CD14-positive monocyte (primary cell): ENCODE data around the gene YKT6. TPM values are rescaled to one million over a fixed set of nuclear protein-coding genes. Genes with fewer than 3 reads are reported as not detected.

Experiments
- DNase-seq, 3 donors: peaks; one replicate each; pipeline ENCODE4 v3.0.0-alpha.2; 2011 to 2022
- H2AFZ ChIP-seq: 2 replicates; pipeline ENCODE4 v1.6.0; 2012; ENCODE audit warnings: mild to moderate bottlenecking, low read depth, low read length, inconsistent platforms; ENCODE audit not compliant: insufficient read depth, poor library complexity, severe bottlenecking
- H3K27ac ChIP-seq, 2 donors: 1 replicate in 1 of 2; 2 replicates in 1 of 2; pipeline ENCODE4 v1.5.1; 2012 to 2013; ENCODE audit warnings: low read length in 2 of 2, control low read depth in 1 of 2, inconsistent platforms in 1 of 2, low read depth in 1 of 2, mild to moderate bottlenecking in 1 of 2
- H3K27me3 ChIP-seq, 2 donors: one replicate each; pipeline versions ENCODE4 v1.6.0 to v1.6.1; 2011 to 2013; ENCODE audit warnings: low read length in 2 of 2; ENCODE audit not compliant: control insufficient read depth in 2 of 2, insufficient read depth in 2 of 2
- H3K36me3 ChIP-seq, 2 donors: replicated peaks in 1 of 2; 1 replicate in 1 of 2; 2 replicates in 1 of 2; pipeline versions ENCODE4 v1.5.1 to v1.6.1; 2012 to 2013; ENCODE audit warnings: low read length in 2 of 2, control low read depth in 1 of 2, inconsistent platforms in 1 of 2, mild to moderate bottlenecking in 1 of 2; ENCODE audit not compliant: insufficient read depth in 2 of 2, control insufficient read depth in 1 of 2
- H3K4me1 ChIP-seq, 2 donors: 1 replicate in 1 of 2; 2 replicates in 1 of 2; pipeline versions ENCODE4 v1.5.1 to v1.6.1; 2012 to 2013; ENCODE audit warnings: low read length in 2 of 2, control low read depth in 1 of 2, inconsistent platforms in 1 of 2, mild to moderate bottlenecking in 1 of 2, moderate library complexity in 1 of 2; ENCODE audit not compliant: insufficient read depth in 2 of 2, control insufficient read depth in 1 of 2
- H3K4me2 ChIP-seq: replicated peaks from 2 replicates; pipeline ENCODE3; 2012; ENCODE audit warnings: low read length, moderate library complexity, mild to moderate bottlenecking; ENCODE audit not compliant: poor library complexity, severe bottlenecking; ENCODE audit errors: extremely low read depth
- H3K4me3 ChIP-seq, 3 experiments: fragments of 200-600 bp in 1 of 3; sonication (generic) in 1 of 3; replicated peaks in 1 of 3; 1 replicate in 2 of 3; 2 replicates in 1 of 3; pipeline ENCODE4 v1.5.1; 2011 to 2013; ENCODE audit warnings: low read length in 3 of 3, mild to moderate bottlenecking in 3 of 3, control low read depth in 2 of 3, low read depth in 2 of 3, inconsistent platforms in 1 of 3, moderate library complexity in 1 of 3
- H3K79me2 ChIP-seq: 2 replicates; pipeline ENCODE4 v1.6.0; 2012; ENCODE audit warnings: mild to moderate bottlenecking, control low read depth, inconsistent platforms, low read length, moderate library complexity; ENCODE audit not compliant: insufficient read depth
- H3K9ac ChIP-seq: 2 replicates; pipeline ENCODE4 v1.6.0; 2017; ENCODE audit warnings: low read length, mild to moderate bottlenecking; ENCODE audit not compliant: insufficient read depth, poor library complexity, severe bottlenecking
- H3K9me3 ChIP-seq, 2 donors: replicated peaks in 1 of 2; 1 replicate in 1 of 2; 2 replicates in 1 of 2; pipeline versions ENCODE4 v1.5.1 to v1.6.1; 2012 to 2013; ENCODE audit warnings: low read length in 2 of 2, control low read depth in 1 of 2; ENCODE audit not compliant: control insufficient read depth in 1 of 2, insufficient read depth in 1 of 2
- H4K20me1 ChIP-seq: 2 replicates; pipeline ENCODE4 v1.6.0; 2012; ENCODE audit warnings: mild to moderate bottlenecking, low read length, control low read depth, moderate library complexity; ENCODE audit not compliant: insufficient read depth
- H3K27ac Mint-ChIP-seq, 7 donors: one replicate each; pipeline ENCODE4 v1.8.0; 2020; ENCODE audit warnings: mild to moderate bottlenecking in 7 of 7, mixed read lengths in 7 of 7, moderate library complexity in 6 of 7, inconsistent platforms in 2 of 7
- H3K27me3 Mint-ChIP-seq, 3 donors: one replicate each; pipeline ENCODE4 v1.8.0; 2021 to 2022; ENCODE audit warnings: low read depth in 3 of 3, mild to moderate bottlenecking in 3 of 3, mixed read lengths in 3 of 3, moderate library complexity in 3 of 3, inconsistent platforms in 1 of 3
- H3K36me3 Mint-ChIP-seq, 2 donors: one replicate each; pipeline ENCODE4 v1.8.0; 2020; ENCODE audit warnings: mixed read lengths in 2 of 2, inconsistent platforms in 1 of 2, mild to moderate bottlenecking in 1 of 2
- H3K4me1 Mint-ChIP-seq: one replicate; pipeline ENCODE4 v1.8.0; 2020; ENCODE audit warnings: mild to moderate bottlenecking, mixed read lengths
- H3K4me3 Mint-ChIP-seq, 2 donors: one replicate each; pipeline ENCODE4 v1.8.0; 2020; ENCODE audit warnings: mild to moderate bottlenecking in 2 of 2, mixed read lengths in 2 of 2, moderate library complexity in 1 of 2
- H3K9me3 Mint-ChIP-seq, 7 donors: one replicate each; pipeline ENCODE4 v1.8.0; 2020 to 2022; ENCODE audit warnings: mixed read lengths in 7 of 7, mild to moderate bottlenecking in 6 of 7, moderate library complexity in 6 of 7, inconsistent platforms in 2 of 7
- WGBS: methylation state at CpG from one replicate; pipeline ENCODE4 v1.1.5; 2013; ENCODE audit warnings: missing lambda C conversion rate; ENCODE audit not compliant: insufficient coverage; 5-methylcytosine and 5-hydroxymethylcytosine counted together
- intact Hi-C, 2 donors: fragments of 100-400 bp; cut with micrococcal nuclease; formaldehyde crosslinking; loops; one replicate each; pipeline versions ENCODE4 v1.15.0 to v1.15.1; 2023
- polyA plus RNA-seq, 3 donors: library from polyadenylated mRNA; depleted of rRNA in 1 of 3; unstranded in 2 of 3; stranded (reverse) in 1 of 3; fragments of 300-500 nt in 2 of 3; fragments of >200 nt in 1 of 3; fragmentation: Illumina TruSeq in 2 of 3; gene quantifications; 1 replicate in 2 of 3; 2 replicates in 1 of 3; pipeline ENCODE4 v1.2.3, GENCODE V29; 2012 to 2021
- TF ChIP-seq, protein P1 (sequence below): fragments of 200-600 bp; IDR thresholded peaks from one replicate; pipeline ENCODE4 v1.8.0; 2022; ENCODE audit warnings: antibody characterized with exemption, mild to moderate bottlenecking

The YKT6 gene
- polyA plus RNA-seq, 3 donors = 26.4 to 45.7 (median 35.2) TPM

DNA sequence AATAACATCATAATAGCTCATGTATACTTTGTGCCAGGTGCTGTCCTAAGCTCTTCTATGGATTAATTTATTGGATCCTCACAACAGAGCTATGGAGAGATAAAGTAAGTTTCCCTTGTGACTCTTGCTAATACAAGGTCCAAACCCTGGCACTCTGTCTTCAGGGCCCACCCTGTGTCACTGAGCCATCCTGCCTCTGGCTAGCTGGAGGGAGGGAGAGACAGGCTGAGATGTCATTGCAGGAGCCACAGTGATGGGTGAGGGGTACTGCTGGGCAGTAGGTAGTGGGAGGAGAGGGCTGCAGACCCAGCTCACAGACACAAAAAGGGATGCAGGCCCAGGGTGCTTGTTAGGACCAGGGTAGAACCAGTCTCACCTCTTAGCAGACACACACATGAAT is 28.4 kb upstream of the YKT6 start:
- H3K4me1 Mint-ChIP-seq = peaks cover 3% of the 10 kb centered on the region
- TF ChIP-seq, protein P1, sequence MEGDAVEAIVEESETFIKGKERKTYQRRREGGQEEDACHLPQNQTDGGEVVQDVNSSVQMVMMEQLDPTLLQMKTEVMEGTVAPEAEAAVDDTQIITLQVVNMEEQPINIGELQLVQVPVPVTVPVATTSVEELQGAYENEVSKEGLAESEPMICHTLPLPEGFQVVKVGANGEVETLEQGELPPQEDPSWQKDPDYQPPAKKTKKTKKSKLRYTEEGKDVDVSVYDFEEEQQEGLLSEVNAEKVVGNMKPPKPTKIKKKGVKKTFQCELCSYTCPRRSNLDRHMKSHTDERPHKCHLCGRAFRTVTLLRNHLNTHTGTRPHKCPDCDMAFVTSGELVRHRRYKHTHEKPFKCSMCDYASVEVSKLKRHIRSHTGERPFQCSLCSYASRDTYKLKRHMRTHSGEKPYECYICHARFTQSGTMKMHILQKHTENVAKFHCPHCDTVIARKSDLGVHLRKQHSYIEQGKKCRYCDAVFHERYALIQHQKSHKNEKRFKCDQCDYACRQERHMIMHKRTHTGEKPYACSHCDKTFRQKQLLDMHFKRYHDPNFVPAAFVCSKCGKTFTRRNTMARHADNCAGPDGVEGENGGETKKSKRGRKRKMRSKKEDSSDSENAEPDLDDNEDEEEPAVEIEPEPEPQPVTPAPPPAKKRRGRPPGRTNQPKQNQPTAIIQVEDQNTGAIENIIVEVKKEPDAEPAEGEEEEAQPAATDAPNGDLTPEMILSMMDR = no peak

DNA sequence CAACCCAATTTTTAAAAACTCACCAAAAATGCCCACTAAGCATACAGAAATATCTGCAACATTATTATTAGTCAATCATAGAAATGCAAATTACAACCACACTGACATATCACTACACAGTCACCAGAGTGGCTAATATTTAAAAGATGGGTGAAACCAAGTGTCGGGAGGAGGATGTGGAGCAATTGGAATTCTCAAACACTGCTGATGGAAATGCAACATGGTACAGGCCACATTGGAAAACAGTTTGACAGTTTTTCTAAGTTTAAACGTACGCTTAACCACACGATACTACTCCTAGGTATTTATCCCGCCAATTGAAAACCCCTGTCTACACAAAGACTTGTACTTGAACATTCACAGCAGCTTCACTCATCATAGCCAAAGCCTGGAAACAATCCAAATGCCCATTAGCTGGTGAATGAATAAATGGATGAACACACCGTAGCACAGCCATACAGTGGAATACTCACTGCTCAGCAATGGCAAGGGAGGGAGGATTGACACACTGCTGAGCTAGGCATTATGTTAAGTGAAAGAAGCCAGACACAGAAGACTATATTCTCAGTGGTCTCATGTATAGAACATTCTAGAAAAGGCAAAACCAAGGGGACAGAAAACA is 27.9 kb upstream of the YKT6 start:
- peaks cover under 1 to 6% (median 3%) of the 10 kb centered on the region in 3 donors for H3K27me3 Mint-ChIP-seq
- no peaks in the 10 kb centered on the region for H4K20me1 ChIP-seq
- H3K9ac ChIP-seq = no peak overlapping the region
- no peaks in the 10 kb centered on the region for H3K36me3 Mint-ChIP-seq
- no peaks in the 10 kb centered on the region for H3K36me3 ChIP-seq
- H2AFZ ChIP-seq = no peak overlapping the region
- no peaks in the 10 kb centered on the region for H3K27me3 ChIP-seq
- peaks cover 0 to 12% of the 10 kb centered on the region in 2 donors for H3K9me3 ChIP-seq
- H3K4me1 ChIP-seq = no peaks in the 10 kb centered on the region
- no peak overlapping the region for H3K4me2 ChIP-seq
- H3K27ac Mint-ChIP-seq = no peak overlapping the region
- no peak overlapping the region for H3K27ac ChIP-seq
- H3K4me3 ChIP-seq = no peak overlapping the region
- DNase-seq = no peak
- no peaks in the 10 kb centered on the region for H3K79me2 ChIP-seq
- intact Hi-C loops = no loop called here
- whole genome bisulfite sequencing = no CpG with 5 or more reads among the region's 6 CpGs
- TF ChIP-seq, protein P1 = no peak
- peaks cover under 1% of the 10 kb centered on the region for H3K4me1 Mint-ChIP-seq
- peaks cover 5 to 13% (median 10%) of the 10 kb centered on the region in 7 donors for H3K9me3 Mint-ChIP-seq
- no peak overlapping the region for H3K4me3 Mint-ChIP-seq

More for the DNA sequence above, 28.4 kb upstream of the YKT6 start:
- H3K36me3 ChIP-seq = no peaks in the 10 kb centered on the region
- no peak overlapping the region for H3K4me2 ChIP-seq
- no peaks in the 10 kb centered on the region for H4K20me1 ChIP-seq
- intact Hi-C loops = no loop called here
- H3K9ac ChIP-seq = no peak overlapping the region
- peaks cover 5 to 13% (median 10%) of the 10 kb centered on the region in 7 donors for H3K9me3 Mint-ChIP-seq
- no peak overlapping the region for H3K27ac ChIP-seq
- H3K36me3 Mint-ChIP-seq = no peaks in the 10 kb centered on the region
- H3K4me3 ChIP-seq = no peak overlapping the region
- H3K4me1 ChIP-seq = no peaks in the 10 kb centered on the region
- no peak overlapping the region for H2AFZ ChIP-seq
- no peaks in the 10 kb centered on the region for H3K27me3 ChIP-seq
- no peaks in the 10 kb centered on the region for H3K79me2 ChIP-seq
- H3K27me3 Mint-ChIP-seq = peaks cover 0 to 6% (median 0%) of the 10 kb centered on the region in 3 donors
- no peak overlapping the region for H3K27ac Mint-ChIP-seq
- peaks cover 0 to 12% of the 10 kb centered on the region in 2 donors for H3K9me3 ChIP-seq
- DNase-seq = no peak
- no peak overlapping the region for H3K4me3 Mint-ChIP-seq
